GM12873 (cell line): Measurements from ENCODE around the gene POU2AF1.

Experiments
- TF ChIP-seq, protein P1 (sequence below): IDR thresholded peaks from 2 replicates; pipeline ENCODE4 v1.5.1; 2012; ENCODE audit warnings: low read depth, mild to moderate bottlenecking, moderate library complexity, low read length, control low read depth; ENCODE audit not compliant: insufficient read depth; ENCODE audit errors: missing control alignments

POU2AF1 gene

DNA sequence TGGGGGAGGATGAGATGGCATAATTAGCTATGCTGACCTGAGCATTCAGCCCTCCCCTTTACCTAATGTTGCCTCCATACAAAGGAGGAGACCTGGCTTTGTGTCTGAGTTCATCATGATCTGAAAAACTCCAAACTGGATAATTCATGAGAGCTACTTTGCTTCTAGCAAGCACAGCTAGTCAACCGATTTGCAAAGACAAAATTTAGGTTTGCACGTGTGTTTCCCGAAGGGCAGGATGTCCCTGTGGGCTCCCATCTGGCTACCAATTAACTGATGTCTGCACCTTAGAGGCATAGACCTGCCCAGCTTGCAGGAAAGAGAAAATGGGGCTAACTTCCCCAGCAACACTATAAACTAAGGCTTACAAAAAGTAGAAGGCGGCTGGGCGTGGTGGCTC is 42.2 kb upstream of the POU2AF1 start:
- TF ChIP-seq, protein P1, sequence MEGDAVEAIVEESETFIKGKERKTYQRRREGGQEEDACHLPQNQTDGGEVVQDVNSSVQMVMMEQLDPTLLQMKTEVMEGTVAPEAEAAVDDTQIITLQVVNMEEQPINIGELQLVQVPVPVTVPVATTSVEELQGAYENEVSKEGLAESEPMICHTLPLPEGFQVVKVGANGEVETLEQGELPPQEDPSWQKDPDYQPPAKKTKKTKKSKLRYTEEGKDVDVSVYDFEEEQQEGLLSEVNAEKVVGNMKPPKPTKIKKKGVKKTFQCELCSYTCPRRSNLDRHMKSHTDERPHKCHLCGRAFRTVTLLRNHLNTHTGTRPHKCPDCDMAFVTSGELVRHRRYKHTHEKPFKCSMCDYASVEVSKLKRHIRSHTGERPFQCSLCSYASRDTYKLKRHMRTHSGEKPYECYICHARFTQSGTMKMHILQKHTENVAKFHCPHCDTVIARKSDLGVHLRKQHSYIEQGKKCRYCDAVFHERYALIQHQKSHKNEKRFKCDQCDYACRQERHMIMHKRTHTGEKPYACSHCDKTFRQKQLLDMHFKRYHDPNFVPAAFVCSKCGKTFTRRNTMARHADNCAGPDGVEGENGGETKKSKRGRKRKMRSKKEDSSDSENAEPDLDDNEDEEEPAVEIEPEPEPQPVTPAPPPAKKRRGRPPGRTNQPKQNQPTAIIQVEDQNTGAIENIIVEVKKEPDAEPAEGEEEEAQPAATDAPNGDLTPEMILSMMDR = no peak

DNA sequence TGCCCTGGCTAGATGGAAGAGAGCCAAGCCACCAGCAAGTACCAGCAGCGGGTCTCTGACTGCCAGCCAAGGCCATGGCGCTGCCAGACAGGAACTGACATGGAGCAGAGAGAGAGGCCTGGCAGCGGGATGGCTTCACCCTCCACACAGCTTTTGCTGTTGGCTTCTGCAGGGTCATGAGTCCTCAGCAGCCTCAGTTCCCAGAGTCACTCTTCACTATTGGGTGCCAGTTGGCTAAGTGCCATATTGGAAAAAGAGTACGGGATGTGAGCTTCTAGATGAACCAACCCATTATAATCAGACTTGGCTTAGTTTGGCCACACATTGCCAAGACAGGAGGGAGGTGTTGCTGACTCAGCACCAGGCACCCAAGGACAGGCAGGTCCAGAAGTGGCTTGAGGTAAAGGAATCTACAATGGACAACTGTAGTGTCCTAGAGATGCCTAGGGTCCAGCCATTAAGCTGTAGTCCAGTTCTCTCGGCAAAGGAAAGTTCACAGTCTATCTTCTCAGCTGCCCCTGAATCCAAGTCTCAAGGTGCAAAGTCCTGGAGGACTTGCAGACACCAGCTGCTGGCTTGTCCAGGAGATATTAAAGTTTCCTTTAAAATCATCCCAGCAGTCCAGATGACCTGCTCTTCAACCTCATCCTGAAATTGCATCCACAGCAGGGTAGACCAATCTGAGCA is 40.7 kb upstream of the POU2AF1 start:
- TF ChIP-seq, protein P1 = no peak

DNA sequence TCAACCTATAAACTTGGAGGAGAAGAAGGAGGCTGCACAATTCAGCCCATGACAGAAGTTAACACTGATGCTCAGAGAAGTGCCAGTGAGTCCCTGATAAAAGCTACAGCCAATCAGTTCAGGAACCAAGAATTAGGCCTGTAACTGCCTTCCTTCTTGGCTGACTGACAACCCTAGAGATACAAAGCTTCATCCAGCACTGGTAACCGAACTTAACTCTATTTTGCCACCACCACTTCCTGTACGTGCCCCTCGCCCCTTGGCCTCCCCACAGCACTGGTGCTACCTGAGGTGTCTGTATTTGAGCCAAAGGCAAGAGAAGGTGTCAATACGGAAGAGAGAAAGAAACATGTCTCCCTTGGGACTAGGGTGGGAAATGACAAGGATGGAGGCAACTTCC is 40.1 kb upstream of the POU2AF1 start:
- TF ChIP-seq, protein P1 = no peak

DNA sequence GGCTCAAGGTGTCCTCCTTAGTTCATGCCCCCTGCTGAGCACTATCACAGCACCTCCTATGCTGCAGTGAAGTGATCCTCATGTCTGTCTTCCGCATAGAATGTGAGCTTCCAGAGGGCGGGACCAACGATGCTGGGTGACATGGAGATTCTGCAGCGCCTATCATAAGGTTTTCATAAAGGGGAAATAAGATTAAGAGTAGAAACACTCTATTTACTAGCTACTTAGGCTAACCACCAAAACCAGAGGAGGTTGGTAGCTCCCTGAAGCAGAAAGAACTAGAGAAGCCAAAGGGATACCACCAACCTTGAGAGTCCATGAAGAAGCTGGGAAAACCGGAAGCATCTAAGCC is 39.3 kb upstream of the POU2AF1 start:
- TF ChIP-seq, protein P1 = no peak

DNA sequence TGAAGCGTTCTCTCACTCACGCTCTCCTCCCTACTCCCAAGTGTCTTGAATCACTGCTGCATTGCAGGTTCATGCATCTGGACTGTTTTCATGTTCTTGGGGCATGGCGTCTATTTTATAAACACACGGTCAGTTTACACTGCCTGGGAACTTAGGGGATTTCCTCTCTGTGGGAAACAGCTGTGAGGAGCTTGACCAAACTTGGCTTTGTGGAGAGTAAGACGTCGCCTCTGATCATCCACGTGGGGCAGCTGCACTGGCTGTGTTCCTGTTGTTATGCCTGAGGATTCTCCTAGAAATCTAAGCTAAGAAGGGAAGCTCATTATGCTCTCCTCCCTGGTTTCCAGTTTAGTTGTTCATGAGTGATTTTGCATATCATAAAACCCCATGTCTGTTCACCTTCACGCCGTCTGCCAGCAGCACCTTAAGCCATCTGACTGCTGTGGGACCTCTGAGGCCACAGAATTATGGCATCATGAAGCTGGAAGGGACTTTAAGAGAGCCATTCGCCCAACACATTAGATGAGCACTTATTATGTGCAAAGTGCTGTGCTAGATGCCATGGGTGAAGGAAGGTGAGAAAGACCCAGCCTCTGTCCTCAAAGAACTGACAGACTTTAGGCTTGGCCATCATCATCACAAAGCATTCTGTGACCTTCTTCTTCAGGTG is 38.8 kb upstream of the POU2AF1 start:
- TF ChIP-seq, protein P1 = no peak

DNA sequence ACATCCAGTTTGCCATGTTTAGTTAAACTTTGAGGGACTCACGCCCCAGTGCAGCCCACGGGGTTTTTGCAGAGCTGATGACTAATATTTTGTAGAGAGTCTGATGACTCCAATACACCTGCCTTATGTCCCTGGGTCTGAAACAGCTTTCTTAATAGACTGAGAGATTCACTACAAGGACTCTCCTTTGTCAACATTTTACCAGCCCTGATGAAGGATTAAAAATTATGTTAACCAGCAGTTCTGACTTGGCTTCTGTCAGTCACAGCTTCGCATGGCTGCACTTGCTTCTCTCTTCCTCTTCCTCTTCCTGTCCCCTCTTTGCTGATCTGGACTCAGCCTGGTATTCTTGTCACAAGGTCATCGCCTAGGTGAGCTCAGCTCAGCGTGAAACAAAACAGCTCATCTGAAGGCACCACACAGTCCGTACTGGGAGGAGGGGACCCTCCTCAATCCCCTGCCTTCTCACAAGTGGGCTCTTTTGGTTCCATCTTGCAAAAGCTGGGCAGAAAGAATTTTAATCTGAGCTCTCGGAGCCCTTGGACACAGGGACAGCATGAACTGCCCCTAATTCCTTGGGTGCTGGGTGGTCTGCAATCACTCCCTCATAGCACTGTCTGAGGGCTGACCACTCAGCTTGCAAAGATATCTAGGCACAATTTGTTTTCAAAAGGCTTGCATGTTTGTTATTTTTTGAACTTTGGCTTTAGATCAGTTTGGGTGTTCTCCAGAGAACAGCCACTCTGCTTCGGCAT is 38.1 kb upstream of the POU2AF1 start:
- TF ChIP-seq, protein P1 = no peak
